Activated CD4-positive, alpha-beta T cell treated with anti-CD3 and anti-CD28 coated beads for 4 hours (primary cell): ENCODE data around the gene GCGR.
"Not testable (repeated sequence)": the region's sequence is repeated elsewhere in the genome, so short reads cannot be mapped to it uniquely, and the experiment has no call there.

Experiments
- DNase-seq, 2 donors: peaks; one replicate each; pipeline ENCODE4 v3.0.0-alpha.2; 2020

Gene GCGR

DNA sequence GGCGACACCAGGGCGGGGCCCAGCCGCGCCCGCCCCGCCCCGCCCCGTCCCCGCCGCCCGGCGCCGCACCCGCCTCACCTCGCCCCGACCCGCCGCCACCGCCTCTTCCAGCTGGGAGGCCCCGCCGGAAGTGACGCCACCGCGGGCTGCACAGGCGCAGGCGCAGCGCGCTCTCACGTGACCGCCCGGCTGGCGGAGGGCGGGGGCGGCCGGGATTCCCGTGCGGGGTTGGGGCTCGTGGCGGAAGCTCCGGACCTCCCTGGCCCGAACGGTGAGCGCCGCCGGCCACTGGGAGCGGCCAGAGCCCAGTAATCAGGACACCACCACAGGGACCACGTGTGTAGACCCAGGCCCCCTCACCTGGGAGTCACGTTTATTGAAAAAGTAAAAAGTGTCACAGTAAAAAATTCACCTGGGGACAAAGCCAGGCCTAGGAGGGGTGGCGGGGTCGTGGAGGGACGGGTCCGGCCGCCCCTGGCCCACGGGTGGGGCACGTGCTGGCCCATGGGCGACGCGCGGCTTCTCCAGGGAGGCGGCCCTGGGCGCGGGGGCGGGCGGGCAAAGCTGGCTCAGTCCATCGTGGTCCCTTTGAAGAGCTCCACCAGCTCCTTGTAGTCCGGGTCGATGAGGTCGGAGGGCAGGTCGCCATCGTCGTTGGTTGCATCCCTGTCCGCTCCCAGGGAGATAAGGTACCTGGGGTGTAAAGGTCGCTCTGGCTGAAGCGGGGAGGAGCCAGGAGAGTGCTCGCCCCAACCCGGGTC, 29.4 kb downstream of the GCGR start, which contains the start of gene MCRIP1:
MCRIP1 (minus strand) TSS at position 132 of the 761 bp plus-strand sequence. CDS start 8,785 bp downstream, outside the sequence.
- peak; percentile 93 to 95 for DNase-seq

DNA sequence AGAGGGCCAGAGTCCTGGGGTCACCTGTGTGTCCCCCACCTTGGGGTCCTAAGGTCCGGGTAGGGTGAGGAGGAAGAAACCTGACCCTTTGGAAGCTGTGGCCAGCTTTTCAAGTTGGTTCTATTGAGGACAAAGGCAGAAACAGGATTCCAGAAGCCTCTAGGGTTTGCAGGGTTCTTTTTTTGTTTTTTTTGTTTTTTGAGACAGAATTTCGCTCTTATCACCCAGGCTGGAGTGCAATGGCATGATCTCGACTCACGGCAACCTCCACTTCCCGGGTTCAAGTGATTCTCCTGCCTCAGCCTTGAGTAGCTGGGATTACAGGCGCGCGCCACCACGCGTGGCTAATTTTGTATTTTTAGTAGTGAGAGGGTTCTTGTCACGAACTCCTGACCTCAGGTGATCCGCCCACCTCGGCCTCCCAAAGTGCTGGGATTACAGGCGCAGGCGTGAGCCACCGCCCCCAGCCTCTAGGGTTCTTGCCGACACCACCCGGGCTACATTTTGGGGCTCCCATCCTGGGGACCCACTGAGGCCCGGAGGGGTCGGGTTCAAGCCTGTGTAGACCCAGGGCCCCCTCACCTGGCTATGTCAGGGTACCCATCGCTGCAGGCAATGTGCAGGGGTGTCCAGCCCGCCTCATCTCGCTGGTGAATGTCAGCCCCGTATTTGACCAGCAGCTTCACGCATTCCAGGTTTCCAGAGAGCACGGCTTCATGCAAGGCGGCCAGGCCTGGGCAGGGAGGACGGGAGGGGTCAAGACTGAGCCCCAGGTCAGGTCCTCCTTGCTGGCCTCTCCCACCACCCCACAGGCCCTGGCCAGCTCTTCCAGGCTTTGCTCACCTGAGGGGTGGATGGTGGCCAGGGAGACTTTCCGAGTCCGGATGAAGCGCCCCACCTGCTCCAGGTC, 30.2 kb downstream of the GCGR start:
- DNase-seq = no peak

DNA sequence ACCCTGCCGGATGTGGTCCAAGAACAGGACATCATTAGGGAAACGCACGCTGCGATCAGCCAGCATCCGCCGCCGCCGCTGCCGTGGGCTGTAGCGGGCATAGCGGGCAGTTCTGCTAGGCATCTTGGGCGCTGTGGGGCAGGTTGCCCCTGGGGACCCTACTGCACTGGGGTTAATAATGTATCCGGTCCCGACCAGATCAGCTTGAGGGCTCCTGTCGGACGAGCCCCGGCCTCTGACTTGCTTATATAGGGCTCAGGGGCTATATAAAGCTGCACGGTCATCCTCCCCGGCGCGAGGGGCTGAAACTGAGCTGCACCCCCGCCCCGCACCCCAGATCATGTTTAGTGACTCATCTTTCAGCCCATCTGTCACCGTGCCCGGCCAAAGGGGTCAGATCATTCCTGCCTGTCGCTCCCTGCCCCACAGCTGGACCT, 30.9 kb downstream of the GCGR start, which contains the start of gene PPP1R27:
PPP1R27 (minus strand) TSS at position 220 of the 437 bp plus-strand sequence; CDS start at position 123, 97 bp downstream.
- no peak for DNase-seq

DNA sequence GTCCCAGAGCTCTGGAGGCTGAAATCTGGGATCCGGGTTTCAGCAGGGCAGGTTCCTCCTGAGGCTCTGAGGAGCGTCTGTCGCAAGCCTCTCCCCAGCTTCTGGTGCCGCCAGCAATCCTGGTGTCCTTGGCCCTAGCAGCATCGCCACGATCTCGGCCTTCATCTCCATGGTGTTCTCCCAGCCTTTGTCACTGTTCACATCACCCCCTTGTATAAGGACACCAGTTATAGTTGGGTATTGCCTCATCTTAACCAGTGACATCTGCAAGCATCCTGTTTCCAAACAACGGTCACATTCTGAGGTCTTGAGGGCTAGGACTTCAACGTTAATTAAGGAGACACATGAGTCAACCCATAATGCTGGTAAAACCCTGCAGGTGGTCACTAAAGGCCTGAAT, 33.7 kb downstream of the GCGR start:
- DNase-seq = no peak

DNA sequence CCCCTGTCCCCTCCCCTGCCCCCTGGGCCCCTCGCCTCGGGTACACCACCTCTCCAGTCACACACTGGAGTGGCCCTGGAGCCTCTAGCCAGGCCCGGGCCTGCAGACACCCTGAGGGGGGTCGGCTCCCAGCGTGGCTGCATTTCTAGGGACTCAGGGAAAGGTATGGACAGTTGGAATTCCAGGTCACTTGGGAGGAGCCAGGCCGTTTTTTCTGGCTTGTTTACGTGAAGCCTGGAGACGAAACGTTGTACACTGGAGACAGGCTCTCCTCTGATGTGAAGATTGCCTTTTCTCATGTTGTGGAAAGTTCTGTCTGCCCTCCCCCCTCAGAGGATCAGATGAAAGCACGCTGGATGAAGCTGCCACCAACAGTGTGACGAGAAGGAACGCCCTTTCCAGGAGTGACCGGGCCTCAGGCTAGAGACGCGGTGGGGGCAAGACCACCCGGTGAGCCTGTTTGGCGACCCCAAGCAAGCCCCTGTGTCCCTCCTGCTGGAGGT, 34.9 kb downstream of the GCGR start:
- DNase-seq = no peak

DNA sequence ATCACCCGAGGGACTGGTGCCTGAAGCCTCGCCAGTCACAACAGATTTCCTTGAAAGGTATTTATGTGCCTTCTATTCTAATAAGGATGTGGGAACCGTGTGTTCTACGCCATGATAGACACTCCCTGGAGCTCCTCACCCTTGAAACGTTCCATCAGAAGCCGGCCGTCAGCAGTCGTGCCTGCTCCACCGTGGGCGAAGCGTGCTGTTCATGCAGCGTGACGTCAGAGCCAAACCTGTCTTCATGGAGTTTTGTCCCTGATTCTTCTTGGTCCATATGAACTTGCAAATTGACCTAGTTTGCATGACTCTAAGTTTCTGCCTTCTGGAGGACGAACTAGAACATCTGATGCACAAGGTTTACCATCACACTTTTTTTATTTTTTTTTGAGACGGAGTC, 35.4 kb downstream of the GCGR start:
- DNase-seq = no peak

DNA sequence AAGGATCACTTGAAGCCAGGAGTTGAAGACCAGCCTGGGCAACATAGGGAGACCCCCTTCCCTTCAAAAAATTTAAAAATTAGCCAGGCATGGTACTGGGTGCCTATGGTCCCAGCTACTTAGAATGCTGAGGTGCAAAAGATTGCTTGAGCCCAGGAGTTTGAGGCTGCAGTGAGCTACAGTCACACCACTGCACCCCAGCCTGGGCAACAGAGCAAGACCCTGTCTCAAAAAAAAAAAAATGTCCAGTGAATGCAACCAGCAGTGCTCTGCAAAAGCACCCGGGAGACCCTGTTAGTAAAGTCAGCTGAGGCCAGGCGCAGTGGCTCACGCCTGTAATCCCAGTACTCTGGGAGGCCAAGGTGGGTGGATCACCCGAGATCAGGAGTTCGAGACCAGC, 36.1 kb downstream of the GCGR start:
- DNase-seq = not testable (repeated sequence)

DNA sequence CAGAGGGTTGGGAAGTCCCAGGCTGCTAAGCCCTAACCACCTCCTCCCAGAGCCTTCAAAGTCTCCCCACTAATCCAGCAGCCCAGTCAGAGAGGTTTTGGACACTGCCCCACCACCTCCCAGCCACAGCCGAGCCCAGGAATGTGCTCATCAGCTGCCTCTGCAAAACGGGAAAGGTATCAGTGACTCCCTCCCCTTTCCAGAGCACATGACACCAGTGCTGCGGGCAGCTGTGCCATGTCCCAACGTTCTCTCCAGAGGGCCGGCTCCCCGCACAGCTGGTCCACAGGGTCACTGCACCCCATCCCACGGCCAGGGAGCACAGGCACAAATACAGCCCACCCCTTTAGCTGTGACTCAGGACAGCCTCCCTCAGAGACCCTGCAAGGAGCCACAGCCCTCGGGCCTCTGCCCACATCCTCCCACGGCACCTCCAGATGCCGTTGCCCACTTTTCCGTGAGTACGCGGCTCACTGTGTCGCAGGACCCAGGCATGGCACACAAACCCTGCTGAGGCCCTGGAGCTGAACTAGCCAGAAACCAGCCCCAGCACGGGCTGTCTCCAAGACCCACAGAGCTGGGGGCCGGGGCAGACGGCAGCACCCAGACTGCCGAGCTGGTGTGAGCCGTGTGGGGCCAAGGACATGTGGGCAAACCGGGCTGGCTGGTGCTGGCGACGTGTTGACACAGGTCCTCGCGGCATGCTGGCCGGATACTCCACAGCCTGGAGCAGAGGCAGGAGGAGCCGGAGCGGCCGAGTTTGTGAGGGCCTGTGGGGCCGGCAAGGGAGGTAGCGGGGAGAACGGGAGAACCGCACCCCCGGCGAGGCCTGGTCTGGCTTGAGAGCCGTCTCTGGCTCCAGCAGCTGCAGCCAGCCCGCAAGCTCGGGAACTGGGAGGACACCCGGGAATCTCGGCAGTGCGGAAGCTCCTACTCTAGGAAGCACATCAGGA, 37.2 kb downstream of the GCGR start:
- no peak for DNase-seq

DNA sequence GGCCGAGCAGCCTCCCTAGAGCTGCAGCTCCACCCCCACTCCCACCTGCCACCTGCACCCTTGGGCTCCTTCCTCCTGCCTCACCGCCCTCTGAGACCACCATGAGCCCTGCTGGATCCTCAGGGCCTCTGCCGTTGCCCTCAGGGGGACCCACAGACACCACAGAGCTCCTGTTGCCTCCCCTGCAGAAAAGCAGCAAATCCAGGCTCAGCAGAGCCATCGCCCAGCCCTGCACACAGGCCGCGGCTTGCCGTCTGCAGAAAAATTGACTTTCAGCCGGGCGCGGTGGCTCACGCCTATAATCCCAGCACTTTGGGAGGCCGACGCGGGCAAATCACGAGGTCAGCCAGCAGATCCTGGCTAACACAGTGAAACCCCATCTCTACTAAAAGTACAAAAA, 37.9 kb downstream of the GCGR start:
- no peak for DNase-seq

DNA sequence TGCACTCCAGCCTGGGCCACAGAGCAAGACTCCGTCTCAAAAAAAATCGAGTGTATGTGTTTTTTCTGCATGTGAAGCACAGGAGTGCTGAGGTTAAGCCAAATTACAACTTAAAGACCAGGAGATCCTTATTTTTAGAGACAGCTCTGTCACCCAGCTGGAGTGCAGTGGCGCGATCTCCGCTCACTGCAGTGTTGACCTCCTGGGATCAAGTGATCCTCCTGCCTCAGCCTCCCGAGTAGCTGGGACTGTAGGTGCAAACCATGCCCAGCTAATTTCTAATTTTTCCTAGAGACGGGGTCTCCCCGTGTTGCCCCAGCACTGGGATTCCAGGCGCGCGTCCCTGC, 38.4 kb downstream of the GCGR start:
- DNase-seq = no peak

DNA sequence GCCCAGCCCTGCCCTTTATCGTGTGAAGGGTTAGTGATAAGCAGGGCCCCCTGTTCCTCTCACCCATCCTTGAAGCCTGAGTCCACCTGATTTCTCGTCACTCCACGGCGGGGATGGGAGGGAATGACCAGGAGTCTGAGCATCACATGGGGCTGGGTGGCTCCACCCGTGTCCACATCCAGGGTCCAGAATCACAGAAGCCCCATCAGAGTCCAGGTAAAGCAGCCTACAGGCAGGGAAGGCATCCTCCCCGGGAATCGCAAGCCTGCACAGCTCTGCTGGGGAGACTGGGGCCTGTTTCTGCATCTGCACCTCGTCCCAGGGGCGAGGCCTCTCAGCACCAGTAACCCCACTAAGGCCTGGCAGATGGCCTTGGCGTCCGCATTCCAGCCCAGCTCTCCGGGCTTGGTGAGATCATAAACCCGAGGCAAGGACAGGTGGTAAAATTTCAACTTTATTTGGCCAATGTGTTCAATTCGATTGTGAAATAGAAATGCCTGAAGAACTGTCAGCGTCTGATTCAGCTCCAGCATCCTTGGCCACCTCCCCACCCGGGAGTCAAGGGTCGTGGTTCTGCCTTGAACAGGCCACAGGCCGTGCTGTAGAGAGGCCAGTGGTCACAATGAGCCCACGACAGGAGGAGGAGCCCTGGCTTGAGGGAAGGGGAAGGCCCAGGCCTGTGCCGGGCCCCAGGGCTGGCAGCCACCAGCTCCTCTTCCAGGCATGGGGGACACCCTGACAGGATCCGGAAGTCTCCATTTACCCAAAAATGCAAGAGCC, 39.0 kb downstream of the GCGR start:
- no peak for DNase-seq

DNA sequence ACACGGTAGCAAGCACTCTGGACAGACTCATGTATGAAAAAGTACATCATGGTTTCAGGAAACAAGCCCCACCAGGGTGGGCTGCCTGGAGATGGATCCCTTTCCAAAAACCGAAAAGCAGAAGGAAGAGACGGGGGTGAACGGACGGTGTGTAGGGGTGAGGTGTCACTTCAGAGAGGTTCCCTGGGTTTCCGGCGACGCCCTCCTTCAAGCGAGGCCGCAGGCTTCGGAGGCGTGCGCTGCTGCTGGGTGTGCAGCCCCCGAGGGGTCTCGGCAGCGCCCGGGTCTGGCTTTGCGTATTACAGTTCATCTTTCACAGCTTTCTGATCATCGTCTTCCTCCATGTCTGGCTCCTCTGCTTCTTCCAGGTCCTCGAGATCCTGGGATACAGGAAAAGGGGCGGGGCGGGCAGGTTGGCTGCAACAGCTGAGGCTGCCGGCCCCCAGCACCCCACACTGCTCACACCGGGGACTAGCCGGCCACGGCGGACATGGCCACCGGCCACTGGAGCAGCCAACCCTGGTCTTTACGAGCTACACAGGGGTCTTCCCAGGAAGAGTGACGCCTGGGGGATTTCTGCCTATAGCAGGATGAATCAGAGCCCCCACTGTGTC, 39.9 kb downstream of the GCGR start:
- DNase-seq = no peak

DNA sequence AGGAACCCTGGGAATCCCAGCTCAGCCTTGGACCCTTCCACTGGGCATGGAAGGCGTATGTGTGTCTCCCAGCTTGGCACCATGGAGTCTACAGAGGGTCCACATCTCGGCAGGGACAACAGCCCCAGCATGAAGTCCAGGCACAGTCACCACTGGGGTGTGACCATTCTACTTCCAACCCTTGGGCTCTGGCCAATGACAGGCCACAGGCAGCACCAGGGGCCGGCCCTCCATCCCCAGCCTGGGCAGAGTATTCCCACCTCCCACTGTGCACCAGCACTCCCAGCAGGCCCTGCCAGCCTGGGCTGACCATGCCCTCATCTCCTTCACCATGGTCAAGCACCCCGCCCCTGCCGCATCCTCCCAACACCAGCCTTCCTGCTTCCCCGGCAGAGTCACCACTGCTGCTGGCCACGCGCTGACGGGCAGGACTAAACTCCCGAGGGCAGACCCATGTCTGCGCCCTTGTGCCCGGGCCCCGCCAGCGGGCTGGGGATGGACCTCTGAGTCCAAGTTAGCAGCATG, 40.4 kb downstream of the GCGR start:
- DNase-seq = no peak

DNA sequence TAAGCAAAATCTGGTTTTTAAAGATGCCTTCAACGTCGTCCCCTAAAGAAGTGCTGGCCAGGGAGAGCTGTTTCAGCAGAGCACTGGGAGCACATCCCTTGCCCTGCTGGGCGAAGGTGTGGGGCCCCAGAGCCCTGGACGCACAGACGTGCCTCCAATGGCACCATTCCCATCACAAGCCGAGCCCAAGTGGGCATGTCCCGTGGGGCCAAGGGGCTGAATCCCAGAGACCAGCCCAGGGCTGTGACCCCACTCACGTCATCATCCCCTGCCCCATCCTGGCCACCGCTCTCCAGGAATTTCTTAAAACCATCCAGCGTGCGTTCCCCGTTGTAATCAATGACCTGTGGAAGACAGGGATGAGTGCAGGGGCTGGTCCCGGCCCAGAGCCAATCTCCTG, 40.9 kb downstream of the GCGR start:
- no peak for DNase-seq

DNA sequence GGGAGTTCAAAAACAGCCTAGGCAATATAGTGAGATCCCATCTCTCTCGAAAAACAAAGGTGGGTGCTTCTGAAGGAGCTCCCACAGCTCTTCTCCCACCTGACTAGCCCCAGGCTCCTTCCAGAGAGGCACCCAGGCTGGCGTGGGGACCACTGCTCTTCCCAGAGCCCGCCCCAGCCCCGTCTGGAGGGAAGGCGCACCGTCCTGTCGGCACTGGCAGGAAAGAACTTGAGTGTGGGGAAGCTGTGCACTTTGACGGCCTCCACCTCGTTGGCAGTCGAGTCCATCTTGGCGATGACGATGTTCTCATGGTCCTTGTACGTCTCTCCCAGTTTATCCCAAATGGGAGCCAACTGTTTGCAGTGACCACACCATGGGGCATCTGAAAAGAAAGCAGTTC, 41.4 kb downstream of the GCGR start:
- no peak for DNase-seq

DNA sequence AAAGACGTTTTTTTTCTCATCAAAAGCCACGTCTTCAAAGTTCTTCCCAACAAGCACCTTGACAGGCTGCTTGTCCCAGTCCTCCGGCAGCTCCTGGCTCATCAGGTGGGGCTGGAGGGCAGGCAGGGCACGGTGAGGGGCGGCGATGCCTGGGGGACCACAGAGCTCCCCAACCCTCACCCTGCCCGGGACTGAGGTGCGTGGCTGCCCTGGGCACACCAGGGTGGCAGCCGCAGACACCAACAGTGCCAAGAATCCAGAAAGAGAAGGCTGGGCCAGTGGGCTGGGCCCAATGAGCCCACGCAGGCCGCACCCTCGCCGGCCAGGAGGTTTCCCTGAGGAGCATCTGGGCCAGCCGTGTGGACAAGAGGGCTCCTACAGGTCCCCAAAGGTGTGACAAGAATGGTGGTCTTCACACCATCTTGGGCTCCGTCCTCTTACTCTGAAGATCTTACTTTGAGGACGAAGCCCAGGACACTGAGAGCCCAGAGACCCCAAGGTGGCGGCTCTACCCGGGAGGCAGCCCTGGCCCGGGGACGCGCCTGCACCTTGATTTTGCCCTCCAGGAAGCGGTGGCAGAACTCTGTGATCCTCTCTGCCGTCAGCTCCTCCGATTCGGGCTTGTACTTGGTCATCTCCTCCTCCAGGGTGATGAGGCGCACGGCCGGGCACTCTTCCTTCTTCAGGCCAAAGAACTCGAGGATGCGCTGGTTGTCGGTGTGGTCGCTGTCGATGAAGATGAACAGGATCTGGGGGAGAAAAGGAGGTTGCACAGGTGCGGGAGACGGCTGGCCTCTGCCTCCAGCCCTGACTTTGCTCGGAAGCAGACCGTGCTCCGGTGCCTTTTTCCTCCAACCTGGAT, 42.2 kb downstream of the GCGR start:
- DNase-seq = no peak

DNA sequence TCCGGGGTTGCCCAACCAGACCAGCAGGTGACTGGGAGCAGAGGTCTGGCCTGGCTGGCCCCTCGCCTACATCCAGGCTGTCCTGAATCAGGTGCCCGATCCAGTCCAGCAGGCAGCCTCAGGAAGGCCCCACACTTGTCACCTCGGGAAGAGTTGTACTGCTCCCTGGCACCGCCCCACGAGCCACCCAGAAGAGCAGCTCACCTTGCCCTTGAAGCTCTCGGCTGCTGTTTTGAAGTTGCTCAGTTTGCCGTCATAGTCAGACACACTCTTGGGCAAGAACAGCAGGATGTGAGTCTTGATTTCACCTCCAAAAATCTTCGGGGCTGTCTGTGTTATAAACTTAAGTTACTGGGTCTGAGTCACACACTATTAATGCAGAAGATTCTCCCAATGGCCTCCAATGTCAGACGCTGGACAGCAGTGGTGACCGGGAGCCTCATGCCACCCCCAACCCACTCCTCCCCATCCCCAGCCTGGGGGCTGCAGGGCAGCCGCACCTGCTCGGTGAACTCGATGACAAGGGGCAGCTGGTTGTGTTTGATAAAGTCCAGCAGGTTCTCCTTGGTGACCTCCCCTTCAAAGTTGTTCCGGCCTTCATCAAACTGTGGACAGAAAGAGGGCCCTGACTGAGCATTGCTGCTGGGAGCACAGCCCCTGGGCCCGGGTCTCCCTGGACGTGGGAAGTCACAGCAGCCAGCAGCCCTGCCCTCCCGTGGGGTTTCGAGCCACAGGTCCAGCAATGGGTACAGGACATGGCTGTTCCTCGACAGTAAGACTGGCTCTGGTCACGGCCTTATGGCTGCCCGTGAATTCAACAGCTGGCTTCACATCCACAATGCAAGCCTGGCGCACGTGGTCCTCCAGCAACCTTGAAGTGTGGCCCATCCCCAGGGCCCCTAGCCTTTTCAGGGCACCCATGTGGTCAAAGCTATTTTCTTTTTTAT, 43.1 kb downstream of the GCGR start:
- no peak for DNase-seq

DNA sequence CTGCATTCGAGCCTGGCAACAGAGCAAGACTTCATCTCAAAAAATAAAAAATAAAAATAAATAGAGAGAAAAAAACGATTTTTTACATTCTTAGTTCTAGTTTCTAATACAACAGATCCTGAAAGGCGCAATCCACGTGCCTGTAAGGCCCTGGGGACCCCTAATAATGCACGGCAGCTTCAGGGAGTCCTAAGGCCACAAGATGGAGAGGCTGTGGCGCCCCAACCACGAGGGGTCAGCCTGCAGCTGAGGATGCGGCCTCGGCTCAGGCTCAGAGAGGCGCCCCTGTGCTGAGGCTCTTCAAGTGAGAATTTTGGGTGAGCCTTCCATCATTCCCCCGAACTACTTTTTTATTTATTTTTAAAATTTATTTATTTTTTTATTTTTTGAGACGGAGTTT, 45.5 kb downstream of the GCGR start:
- DNase-seq = no peak

DNA sequence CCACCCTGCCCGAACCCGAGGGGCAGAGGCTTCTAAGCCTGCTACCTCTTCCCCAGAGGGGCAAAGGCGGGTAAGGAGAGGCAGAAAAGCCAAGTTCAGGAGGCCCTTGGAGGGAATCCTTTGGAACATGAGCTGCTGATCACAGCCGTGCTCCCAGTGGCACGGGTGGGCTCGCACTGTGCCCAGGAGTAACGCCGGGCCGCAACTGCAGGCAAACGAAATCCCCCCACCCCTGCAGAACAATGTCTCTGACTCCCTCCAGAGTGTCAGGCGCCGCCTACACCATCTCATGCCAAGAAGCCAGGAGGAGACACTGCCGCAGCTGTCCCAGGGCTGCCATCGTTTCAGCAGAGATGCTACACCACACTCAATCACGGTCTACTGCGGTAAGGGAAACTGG, 47.5 kb downstream of the GCGR start:
- no peak for DNase-seq
